Measurements from ENCODE around the gene TMEM259.
"Not testable (repeated sequence)": the region's sequence is repeated elsewhere in the genome, so short reads cannot be mapped to it uniquely, and the experiment has no call there.

Gene TMEM259

GRCh38 chr19:1038978-1039645, 18.2 kb upstream of the TMEM259 start:
- DNase-seq = no peak

- no peak for DNase-seq
These were observed 16.7 kb upstream of the TMEM259 start for GRCh38 chr19:1037621-1038064.

GRCh38 chr19:1035998-1036621, 15.2 kb upstream of the TMEM259 start:
- no peak for DNase-seq

- DNase-seq = no peak
These were observed 11.4 kb upstream of the TMEM259 start for GRCh38 chr19:1032264-1032867.

GRCh38 chr19:1028062-1028926, 7.4 kb upstream of the TMEM259 start:
- no peak for DNase-seq

- DNase-seq = no peak
These were observed 6.7 kb upstream of the TMEM259 start for GRCh38 chr19:1027650-1028061.

GRCh38 chr19:1026783-1027649, 6.1 kb upstream of the TMEM259 start:
- DNase-seq = no peak

- no peak for DNase-seq
These were observed 5.2 kb upstream of the TMEM259 start, which contains the start of gene CNN2 for GRCh38 chr19:1025960-1026782. CNN2 (plus strand) TSS chr19:1026608; CDS start chr19:1026662, 54 bp downstream.

GRCh38 chr19:1025080-1025479, 4.2 kb upstream of the TMEM259 start:
- not testable (repeated sequence) for DNase-seq

- DNase-seq = not testable (repeated sequence)
These were observed 2.9 kb upstream of the TMEM259 start for GRCh38 chr19:1023883-1024188.

GRCh38 chr19:1019980-1020867, 699 bp downstream of the TMEM259 start:
- no peak for DNase-seq

- no peak for DNase-seq
These were observed 1.3 kb downstream of the TMEM259 start for GRCh38 chr19:1019616-1019961.

- DNase-seq = no peak
These were observed 1.8 kb downstream of the TMEM259 start for GRCh38 chr19:1018932-1019615.

GRCh38 chr19:1018393-1018792, 2.5 kb downstream of the TMEM259 start:
- DNase-seq = no peak

GRCh38 chr19:1017906-1018305, 3.0 kb downstream of the TMEM259 start:
- DNase-seq = no peak

- no peak for DNase-seq
These were observed 3.6 kb downstream of the TMEM259 start for GRCh38 chr19:1017115-1017905.

- no peak for DNase-seq
These were observed 4.2 kb downstream of the TMEM259 start for GRCh38 chr19:1016647-1017114.

GRCh38 chr19:1015782-1016646, 4.9 kb downstream of the TMEM259 start:
- DNase-seq = no peak

Data from COR-L47 (cell line).